Measurements from ENCODE around the gene LMBRD2.

LMBRD2 gene

GRCh38 chr5:36178524-36178890 lies 26.8 kb upstream of the LMBRD2 start:
- Histone ChIP-seq H3K4me1 (ENCODE audit: control insufficient read depth in 1 of 2, insufficient read depth in 2 of 2, low read length in 2 of 2) (no peaks in the 10 kb centered on the region), H3K9me3 (ENCODE audit: control insufficient read depth in 1 of 2, low read length in 2 of 2) (no peaks in the 10 kb centered on the region), H3K27me3 (ENCODE audit: control insufficient read depth in 1 of 2, insufficient read depth in 2 of 2, low read length in 2 of 2) (no peaks in the 10 kb centered on the region), H3K36me3 (ENCODE audit: control insufficient read depth in 1 of 2, insufficient read depth in 2 of 2, low read length in 2 of 2) (peaks cover 14 to 39% of the 10 kb centered on the region in 2 donors), H3K27ac (ENCODE audit: low read depth, low read length) (no peak overlapping the region), H3K9ac (ENCODE audit: low read depth in 1 of 2, low read length in 2 of 2) (no peak overlapping the region), H3K4me3 (ENCODE audit: low read depth in 1 of 2, low read length in 2 of 2) (no peak overlapping the region)

- H3K9ac ChIP-seq (ENCODE audit: low read depth in 1 of 2, low read length in 2 of 2) = no peak overlapping the region
- H3K27ac ChIP-seq (ENCODE audit: low read depth, low read length) = no peak overlapping the region
- no peaks in the 10 kb centered on the region for H3K4me1 ChIP-seq (ENCODE audit: control insufficient read depth in 1 of 2, insufficient read depth in 2 of 2, low read length in 2 of 2)
- H3K4me3 ChIP-seq (ENCODE audit: low read depth in 1 of 2, low read length in 2 of 2) = no peak overlapping the region
- H3K27me3 ChIP-seq (ENCODE audit: control insufficient read depth in 1 of 2, insufficient read depth in 2 of 2, low read length in 2 of 2) = no peaks in the 10 kb centered on the region
- no peaks in the 10 kb centered on the region for H3K9me3 ChIP-seq (ENCODE audit: control insufficient read depth in 1 of 2, low read length in 2 of 2)
- peaks cover 14 to 44% of the 10 kb centered on the region in 2 donors for H3K36me3 ChIP-seq (ENCODE audit: control insufficient read depth in 1 of 2, insufficient read depth in 2 of 2, low read length in 2 of 2)
Observed at GRCh38 chr5:36177715-36178523, 26.2 kb upstream of the LMBRD2 start.

- H3K4me1 ChIP-seq (ENCODE audit: control insufficient read depth in 1 of 2, insufficient read depth in 2 of 2, low read length in 2 of 2) = no peaks in the 10 kb centered on the region
- H3K9me3 ChIP-seq (ENCODE audit: control insufficient read depth in 1 of 2, low read length in 2 of 2) = no peaks in the 10 kb centered on the region
- H3K36me3 ChIP-seq (ENCODE audit: control insufficient read depth in 1 of 2, insufficient read depth in 2 of 2, low read length in 2 of 2) = peaks cover 14 to 52% of the 10 kb centered on the region in 2 donors
- H3K27me3 ChIP-seq (ENCODE audit: control insufficient read depth in 1 of 2, insufficient read depth in 2 of 2, low read length in 2 of 2) = no peaks in the 10 kb centered on the region
- H3K9ac ChIP-seq (ENCODE audit: low read depth in 1 of 2, low read length in 2 of 2) = no peak overlapping the region
- no peak overlapping the region for H3K27ac ChIP-seq (ENCODE audit: low read depth, low read length)
- H3K4me3 ChIP-seq (ENCODE audit: low read depth in 1 of 2, low read length in 2 of 2) = no peak overlapping the region
Observed at GRCh38 chr5:36177154-36177553, 25.5 kb upstream of the LMBRD2 start.

- H3K9ac ChIP-seq (ENCODE audit: low read depth in 1 of 2, low read length in 2 of 2) = no peak overlapping the region
- H3K27ac ChIP-seq (ENCODE audit: low read depth, low read length) = no peak overlapping the region
- no peaks in the 10 kb centered on the region for H3K27me3 ChIP-seq (ENCODE audit: control insufficient read depth in 1 of 2, insufficient read depth in 2 of 2, low read length in 2 of 2)
- H3K36me3 ChIP-seq (ENCODE audit: control insufficient read depth in 1 of 2, insufficient read depth in 2 of 2, low read length in 2 of 2) = peaks cover 13 to 58% of the 10 kb centered on the region in 2 donors
- H3K9me3 ChIP-seq (ENCODE audit: control insufficient read depth in 1 of 2, low read length in 2 of 2) = no peaks in the 10 kb centered on the region
- H3K4me1 ChIP-seq (ENCODE audit: control insufficient read depth in 1 of 2, insufficient read depth in 2 of 2, low read length in 2 of 2) = no peaks in the 10 kb centered on the region
- no peak overlapping the region for H3K4me3 ChIP-seq (ENCODE audit: low read depth in 1 of 2, low read length in 2 of 2)
Observed at GRCh38 chr5:36175043-36175442, 23.4 kb upstream of the LMBRD2 start.

- Histone ChIP-seq H3K27me3 (ENCODE audit: control insufficient read depth in 1 of 2, insufficient read depth in 2 of 2, low read length in 2 of 2) (no peaks in the 10 kb centered on the region), H3K9ac (ENCODE audit: low read depth in 1 of 2, low read length in 2 of 2) (no peak overlapping the region), H3K4me1 (ENCODE audit: control insufficient read depth in 1 of 2, insufficient read depth in 2 of 2, low read length in 2 of 2) (no peaks in the 10 kb centered on the region), H3K9me3 (ENCODE audit: control insufficient read depth in 1 of 2, low read length in 2 of 2) (no peaks in the 10 kb centered on the region), H3K36me3 (ENCODE audit: control insufficient read depth in 1 of 2, insufficient read depth in 2 of 2, low read length in 2 of 2) (peaks cover 13 to 62% of the 10 kb centered on the region in 2 donors), H3K27ac (ENCODE audit: low read depth, low read length) (no peak overlapping the region), H3K4me3 (ENCODE audit: low read depth in 1 of 2, low read length in 2 of 2) (no peak overlapping the region)
Observed at GRCh38 chr5:36174119-36174518, 22.4 kb upstream of the LMBRD2 start.

- Histone ChIP-seq H3K4me1 (ENCODE audit: control insufficient read depth in 1 of 2, insufficient read depth in 2 of 2, low read length in 2 of 2) (no peaks in the 10 kb centered on the region), H3K36me3 (ENCODE audit: control insufficient read depth in 1 of 2, insufficient read depth in 2 of 2, low read length in 2 of 2) (peaks cover 9 to 63% of the 10 kb centered on the region in 2 donors), H3K9me3 (ENCODE audit: control insufficient read depth in 1 of 2, low read length in 2 of 2) (no peaks in the 10 kb centered on the region), H3K9ac (ENCODE audit: low read depth in 1 of 2, low read length in 2 of 2) (no peak overlapping the region), H3K27ac (ENCODE audit: low read depth, low read length) (no peak overlapping the region), H3K4me3 (ENCODE audit: low read depth in 1 of 2, low read length in 2 of 2) (no peak overlapping the region), H3K27me3 (ENCODE audit: control insufficient read depth in 1 of 2, insufficient read depth in 2 of 2, low read length in 2 of 2) (no peaks in the 10 kb centered on the region)
Observed at GRCh38 chr5:36173426-36173825, 21.7 kb upstream of the LMBRD2 start.

- Histone ChIP-seq H3K9ac (ENCODE audit: low read depth in 1 of 2, low read length in 2 of 2) (no peak overlapping the region), H3K27me3 (ENCODE audit: control insufficient read depth in 1 of 2, insufficient read depth in 2 of 2, low read length in 2 of 2) (no peaks in the 10 kb centered on the region), H3K9me3 (ENCODE audit: control insufficient read depth in 1 of 2, low read length in 2 of 2) (no peaks in the 10 kb centered on the region), H3K4me3 (ENCODE audit: low read depth in 1 of 2, low read length in 2 of 2) (no peak overlapping the region), H3K27ac (ENCODE audit: low read depth, low read length) (no peak overlapping the region), H3K4me1 (ENCODE audit: control insufficient read depth in 1 of 2, insufficient read depth in 2 of 2, low read length in 2 of 2) (no peaks in the 10 kb centered on the region), H3K36me3 (ENCODE audit: control insufficient read depth in 1 of 2, insufficient read depth in 2 of 2, low read length in 2 of 2) (peaks cover 11 to 66% of the 10 kb centered on the region in 2 donors)
Observed at GRCh38 chr5:36172599-36172998, 20.9 kb upstream of the LMBRD2 start.

- Histone ChIP-seq H3K27me3 (ENCODE audit: control insufficient read depth in 1 of 2, insufficient read depth in 2 of 2, low read length in 2 of 2) (no peaks in the 10 kb centered on the region), H3K36me3 (ENCODE audit: control insufficient read depth in 1 of 2, insufficient read depth in 2 of 2, low read length in 2 of 2) (peaks cover 11 to 76% of the 10 kb centered on the region in 2 donors), H3K9me3 (ENCODE audit: control insufficient read depth in 1 of 2, low read length in 2 of 2) (no peaks in the 10 kb centered on the region), H3K9ac (ENCODE audit: low read depth in 1 of 2, low read length in 2 of 2) (no peak overlapping the region), H3K4me1 (ENCODE audit: control insufficient read depth in 1 of 2, insufficient read depth in 2 of 2, low read length in 2 of 2) (no peaks in the 10 kb centered on the region), H3K4me3 (ENCODE audit: low read depth in 1 of 2, low read length in 2 of 2) (no peak overlapping the region), H3K27ac (ENCODE audit: low read depth, low read length) (no peak overlapping the region)
Observed at GRCh38 chr5:36170832-36171424, 19.2 kb upstream of the LMBRD2 start.

- H3K27me3 ChIP-seq (ENCODE audit: control insufficient read depth in 1 of 2, insufficient read depth in 2 of 2, low read length in 2 of 2) = no peaks in the 10 kb centered on the region
- no peak overlapping the region for H3K9ac ChIP-seq (ENCODE audit: low read depth in 1 of 2, low read length in 2 of 2)
- no peak overlapping the region for H3K4me3 ChIP-seq (ENCODE audit: low read depth in 1 of 2, low read length in 2 of 2)
- H3K4me1 ChIP-seq (ENCODE audit: control insufficient read depth in 1 of 2, insufficient read depth in 2 of 2, low read length in 2 of 2) = no peaks in the 10 kb centered on the region
- no peak overlapping the region for H3K27ac ChIP-seq (ENCODE audit: low read depth, low read length)
- no peaks in the 10 kb centered on the region for H3K9me3 ChIP-seq (ENCODE audit: control insufficient read depth in 1 of 2, low read length in 2 of 2)
- H3K36me3 ChIP-seq (ENCODE audit: control insufficient read depth in 1 of 2, insufficient read depth in 2 of 2, low read length in 2 of 2) = peaks cover 11 to 73% of the 10 kb centered on the region in 2 donors
Observed at GRCh38 chr5:36168737-36169136, 17.1 kb upstream of the LMBRD2 start.

- no peak overlapping the region for H3K4me3 ChIP-seq (ENCODE audit: low read depth in 1 of 2, low read length in 2 of 2)
- H3K27ac ChIP-seq (ENCODE audit: low read depth, low read length) = no peak overlapping the region
- H3K9ac ChIP-seq (ENCODE audit: low read depth in 1 of 2, low read length in 2 of 2) = no peak overlapping the region
- peaks cover 3 to 52% of the 10 kb centered on the region in 2 donors for H3K36me3 ChIP-seq (ENCODE audit: control insufficient read depth in 1 of 2, insufficient read depth in 2 of 2, low read length in 2 of 2)
- H3K4me1 ChIP-seq (ENCODE audit: control insufficient read depth in 1 of 2, insufficient read depth in 2 of 2, low read length in 2 of 2) = peaks cover 12 to 15% of the 10 kb centered on the region in 2 donors
- H3K27me3 ChIP-seq (ENCODE audit: control insufficient read depth in 1 of 2, insufficient read depth in 2 of 2, low read length in 2 of 2) = no peaks in the 10 kb centered on the region
- no peaks in the 10 kb centered on the region for H3K9me3 ChIP-seq (ENCODE audit: control insufficient read depth in 1 of 2, low read length in 2 of 2)
Observed at GRCh38 chr5:36164461-36164860, 12.8 kb upstream of the LMBRD2 start.
